ENCODE data around the gene TMEM171. TPM values are rescaled to one million over a fixed set of nuclear protein-coding genes. Genes with fewer than 3 reads are reported as not detected.

Gene TMEM171
- total RNA-seq, 1 donor = 8.0 TPM

DNA sequence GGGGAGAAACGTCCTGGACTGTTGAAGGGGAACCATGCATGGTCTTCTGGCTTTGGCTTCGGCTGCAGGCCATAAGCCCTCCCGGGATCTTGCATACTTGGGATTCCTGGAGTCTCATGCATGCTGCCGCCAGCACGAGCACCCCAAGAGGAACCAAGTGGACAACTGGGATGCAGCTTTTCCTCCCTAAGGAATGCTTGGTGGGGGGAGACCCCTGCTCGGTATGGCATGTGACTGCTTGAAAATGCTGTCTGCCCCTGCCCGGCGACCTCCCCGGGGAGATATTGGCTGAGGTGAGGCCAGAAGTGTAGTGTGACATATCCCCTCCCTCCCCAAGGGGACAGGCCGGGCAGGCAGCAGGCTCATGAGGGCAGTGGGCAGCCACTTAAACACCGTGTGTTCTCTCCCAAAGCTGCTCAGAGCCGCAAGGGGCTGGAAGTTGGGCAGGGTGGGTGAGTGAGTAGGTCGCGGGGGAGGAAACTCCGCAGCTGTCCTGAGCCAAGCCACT is 15.7 kb downstream of the TMEM171 start:
- Histone ChIP-seq H3K27ac (ENCODE audit: low read depth, low read length) (no peak overlapping the region), H3K9me3 (ENCODE audit: low read depth, low read length) (no peaks in the 10 kb centered on the region), H3K4me2 (ENCODE audit: insufficient read depth, low read length) (no peak overlapping the region), H4K20me1 (ENCODE audit: insufficient read depth, low read length) (no peaks in the 10 kb centered on the region), H3K4me1 (ENCODE audit: insufficient read depth, low read length) (peaks cover 6% of the 10 kb centered on the region), H3K4me3 (ENCODE audit: insufficient read depth, low read length) (no peak overlapping the region), H3K36me3 (ENCODE audit: insufficient read depth, low read length) (no peaks in the 10 kb centered on the region), H2AFZ (ENCODE audit: low read length) (no peak overlapping the region), H3K27me3 (ENCODE audit: insufficient read depth, low read length) (peaks cover 2% of the 10 kb centered on the region), H3K79me2 (ENCODE audit: insufficient read depth, low read length) (no peaks in the 10 kb centered on the region)
- no peak for DNase-seq (ENCODE audit: insufficient read length, low spot score, missing footprints)
- TF ChIP-seq, protein P1, sequence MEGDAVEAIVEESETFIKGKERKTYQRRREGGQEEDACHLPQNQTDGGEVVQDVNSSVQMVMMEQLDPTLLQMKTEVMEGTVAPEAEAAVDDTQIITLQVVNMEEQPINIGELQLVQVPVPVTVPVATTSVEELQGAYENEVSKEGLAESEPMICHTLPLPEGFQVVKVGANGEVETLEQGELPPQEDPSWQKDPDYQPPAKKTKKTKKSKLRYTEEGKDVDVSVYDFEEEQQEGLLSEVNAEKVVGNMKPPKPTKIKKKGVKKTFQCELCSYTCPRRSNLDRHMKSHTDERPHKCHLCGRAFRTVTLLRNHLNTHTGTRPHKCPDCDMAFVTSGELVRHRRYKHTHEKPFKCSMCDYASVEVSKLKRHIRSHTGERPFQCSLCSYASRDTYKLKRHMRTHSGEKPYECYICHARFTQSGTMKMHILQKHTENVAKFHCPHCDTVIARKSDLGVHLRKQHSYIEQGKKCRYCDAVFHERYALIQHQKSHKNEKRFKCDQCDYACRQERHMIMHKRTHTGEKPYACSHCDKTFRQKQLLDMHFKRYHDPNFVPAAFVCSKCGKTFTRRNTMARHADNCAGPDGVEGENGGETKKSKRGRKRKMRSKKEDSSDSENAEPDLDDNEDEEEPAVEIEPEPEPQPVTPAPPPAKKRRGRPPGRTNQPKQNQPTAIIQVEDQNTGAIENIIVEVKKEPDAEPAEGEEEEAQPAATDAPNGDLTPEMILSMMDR (IDR thresholded peaks at IDR 0.05; ENCODE audit: extremely low read depth, low read depth, low read length) = no peak

DNA sequence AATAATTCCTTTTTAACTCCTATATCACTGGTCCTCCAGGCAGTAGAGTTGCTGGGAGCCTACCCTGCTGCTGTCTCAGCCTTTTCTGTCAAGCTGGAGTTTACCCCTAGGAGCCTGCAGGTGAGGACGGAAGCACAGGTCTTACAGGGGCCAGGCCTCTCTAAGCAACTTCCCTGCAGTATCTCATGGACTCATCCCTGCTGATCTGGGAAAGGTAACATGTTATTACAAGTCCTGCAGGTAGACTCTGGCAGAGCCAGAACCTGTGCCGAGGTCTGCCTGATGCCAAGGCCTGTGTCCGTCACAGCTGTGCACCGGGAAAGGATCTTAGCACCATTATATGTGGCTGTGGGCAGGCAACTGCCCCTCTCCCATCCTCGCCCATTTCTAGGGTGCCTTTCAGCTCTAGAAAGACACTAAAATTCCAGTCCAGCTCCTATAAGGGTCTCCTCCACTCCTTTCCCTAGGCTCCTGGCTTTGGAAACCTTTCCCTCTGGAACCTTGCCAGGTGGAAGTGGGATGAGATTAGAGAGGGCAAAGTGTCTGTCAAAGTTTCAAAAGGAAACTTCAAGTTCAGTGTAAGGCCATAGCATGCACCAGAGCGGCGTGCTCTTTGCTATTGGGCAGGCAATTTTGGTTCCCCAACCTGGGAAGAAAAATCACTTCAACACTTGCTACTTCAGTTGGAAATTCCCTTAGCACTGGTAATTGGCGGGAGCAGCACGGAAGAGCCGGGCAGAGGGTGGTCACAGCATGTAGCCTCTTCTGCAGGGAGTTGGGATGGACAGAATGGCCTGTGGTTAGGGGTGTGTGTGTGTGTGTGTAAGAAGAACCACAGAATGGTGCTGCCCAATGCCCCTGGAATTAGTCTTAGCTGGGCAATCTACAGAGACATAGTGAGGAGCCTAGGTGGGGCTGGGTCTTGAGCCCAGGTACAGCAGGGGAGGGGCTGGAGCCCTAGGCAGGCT is 17.5 kb downstream of the TMEM171 start:
- Histone ChIP-seq H3K9me3 (ENCODE audit: low read depth, low read length) (no peaks in the 10 kb centered on the region), H3K4me2 (ENCODE audit: insufficient read depth, low read length) (no peak overlapping the region), H3K27ac (ENCODE audit: low read depth, low read length) (no peak overlapping the region), H3K4me3 (ENCODE audit: insufficient read depth, low read length) (no peak overlapping the region), H4K20me1 (ENCODE audit: insufficient read depth, low read length) (no peaks in the 10 kb centered on the region), H3K27me3 (ENCODE audit: insufficient read depth, low read length) (peaks cover 2% of the 10 kb centered on the region), H3K36me3 (ENCODE audit: insufficient read depth, low read length) (no peaks in the 10 kb centered on the region), H3K4me1 (ENCODE audit: insufficient read depth, low read length) (peaks cover 6% of the 10 kb centered on the region), H3K79me2 (ENCODE audit: insufficient read depth, low read length) (no peaks in the 10 kb centered on the region), H2AFZ (ENCODE audit: low read length) (no peak overlapping the region)
- no peak for DNase-seq (ENCODE audit: insufficient read length, low spot score, missing footprints)
- TF ChIP-seq, protein P1 (IDR thresholded peaks at IDR 0.05; ENCODE audit: extremely low read depth, low read depth, low read length) = no peak

DNA sequence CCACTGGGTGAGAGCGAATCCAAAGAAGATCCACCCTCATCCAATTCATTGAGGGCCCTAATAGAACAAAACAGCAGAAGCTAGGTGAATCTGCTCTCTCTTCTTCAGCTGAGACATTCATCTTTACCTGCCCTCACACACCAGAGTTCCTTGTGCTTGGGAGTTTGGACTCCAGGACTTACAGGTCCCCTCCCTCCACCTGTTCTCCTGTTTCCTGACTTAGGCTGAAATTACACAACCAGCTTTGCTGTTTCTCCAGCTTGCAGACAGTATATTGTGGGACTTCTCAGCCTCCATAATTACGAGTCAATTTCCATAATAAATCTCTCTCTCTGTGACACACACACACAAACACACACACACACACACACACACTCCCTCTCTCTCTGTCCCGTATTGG is 19.1 kb downstream of the TMEM171 start:
- no peaks in the 10 kb centered on the region for H4K20me1 ChIP-seq (ENCODE audit: insufficient read depth, low read length)
- H3K9me3 ChIP-seq (ENCODE audit: low read depth, low read length) = no peaks in the 10 kb centered on the region
- no peaks in the 10 kb centered on the region for H3K36me3 ChIP-seq (ENCODE audit: insufficient read depth, low read length)
- no peaks in the 10 kb centered on the region for H3K79me2 ChIP-seq (ENCODE audit: insufficient read depth, low read length)
- no peak overlapping the region for H3K27ac ChIP-seq (ENCODE audit: low read depth, low read length)
- TF ChIP-seq, protein P1 (IDR thresholded peaks at IDR 0.05; ENCODE audit: extremely low read depth, low read depth, low read length) = no peak
- H2AFZ ChIP-seq (ENCODE audit: low read length) = no peak overlapping the region
- no peak overlapping the region for H3K4me3 ChIP-seq (ENCODE audit: insufficient read depth, low read length)
- no peak overlapping the region for H3K4me2 ChIP-seq (ENCODE audit: insufficient read depth, low read length)
- DNase-seq (ENCODE audit: insufficient read length, low spot score, missing footprints) = no peak
- peaks cover 10% of the 10 kb centered on the region for H3K27me3 ChIP-seq (ENCODE audit: insufficient read depth, low read length)
- H3K4me1 ChIP-seq (ENCODE audit: insufficient read depth, low read length) = peaks cover 6% of the 10 kb centered on the region

DNA sequence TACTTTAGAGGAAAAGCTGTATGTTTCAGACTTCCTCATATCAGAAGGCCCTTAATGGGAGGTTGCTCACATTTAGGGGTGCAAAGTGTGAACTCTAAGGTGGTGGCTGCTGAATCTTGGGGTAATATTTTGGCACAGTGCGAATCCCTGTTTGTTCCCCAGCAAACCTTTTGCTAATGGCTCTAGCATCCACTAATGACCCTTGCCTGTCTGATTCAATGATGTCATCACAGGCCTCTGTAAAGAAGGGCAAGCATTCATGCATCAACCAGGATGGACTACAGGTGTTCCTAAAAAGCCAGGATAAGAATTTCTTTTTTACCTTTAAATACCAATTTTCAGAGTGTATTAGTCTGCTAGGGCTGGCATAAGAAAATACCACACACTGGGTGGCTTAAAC is 20.4 kb downstream of the TMEM171 start:
- Histone ChIP-seq H2AFZ (ENCODE audit: low read length) (no peak overlapping the region), H3K4me1 (ENCODE audit: insufficient read depth, low read length) (peaks cover 4% of the 10 kb centered on the region), H3K27ac (ENCODE audit: low read depth, low read length) (no peak overlapping the region), H3K4me3 (ENCODE audit: insufficient read depth, low read length) (no peak overlapping the region), H3K4me2 (ENCODE audit: insufficient read depth, low read length) (no peak overlapping the region), H3K36me3 (ENCODE audit: insufficient read depth, low read length) (no peaks in the 10 kb centered on the region), H3K9me3 (ENCODE audit: low read depth, low read length) (no peaks in the 10 kb centered on the region), H3K27me3 (ENCODE audit: insufficient read depth, low read length) (peaks cover 12% of the 10 kb centered on the region), H3K79me2 (ENCODE audit: insufficient read depth, low read length) (no peaks in the 10 kb centered on the region), H4K20me1 (ENCODE audit: insufficient read depth, low read length) (no peaks in the 10 kb centered on the region)
- DNase-seq (ENCODE audit: insufficient read length, low spot score, missing footprints) = no peak
- TF ChIP-seq, protein P1 (IDR thresholded peaks at IDR 0.05; ENCODE audit: extremely low read depth, low read depth, low read length) = no peak

Measured in osteoblast (primary cell).